ENCODE measurements around the gene RRP12. TPM values are rescaled to one million over a fixed set of nuclear protein-coding genes. Genes with fewer than 3 reads are reported as not detected.

The RRP12 gene
- total RNA-seq, 2 donors from 2014 or later = 17.7 to 29.3 TPM

DNA sequence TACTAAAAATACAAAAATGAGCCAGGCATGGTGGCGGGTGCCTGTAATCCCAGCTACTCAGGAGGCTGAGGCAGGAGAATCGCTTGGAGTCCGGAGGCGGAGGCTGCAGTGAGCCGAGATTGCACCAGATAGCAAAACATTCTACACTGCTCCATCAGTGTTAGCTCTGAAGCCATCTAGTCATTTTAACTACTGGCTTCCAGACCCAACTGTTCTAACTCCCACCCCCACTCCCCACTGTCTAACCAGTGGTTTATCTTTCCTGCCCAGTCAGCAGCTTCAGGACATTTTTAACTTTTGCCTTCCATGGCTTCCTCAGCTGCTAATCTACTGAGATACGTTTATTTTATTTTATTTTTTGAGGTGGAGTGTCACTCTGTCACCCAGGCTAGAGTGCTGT, 88.2 kb downstream of the RRP12 start:
- ATAC-seq (ENCODE audit: insufficient number of reproducible peaks, low FRiP score, low read depth) = no peak
- no peaks in the 10 kb centered on the region for H3K36me3 ChIP-seq

DNA sequence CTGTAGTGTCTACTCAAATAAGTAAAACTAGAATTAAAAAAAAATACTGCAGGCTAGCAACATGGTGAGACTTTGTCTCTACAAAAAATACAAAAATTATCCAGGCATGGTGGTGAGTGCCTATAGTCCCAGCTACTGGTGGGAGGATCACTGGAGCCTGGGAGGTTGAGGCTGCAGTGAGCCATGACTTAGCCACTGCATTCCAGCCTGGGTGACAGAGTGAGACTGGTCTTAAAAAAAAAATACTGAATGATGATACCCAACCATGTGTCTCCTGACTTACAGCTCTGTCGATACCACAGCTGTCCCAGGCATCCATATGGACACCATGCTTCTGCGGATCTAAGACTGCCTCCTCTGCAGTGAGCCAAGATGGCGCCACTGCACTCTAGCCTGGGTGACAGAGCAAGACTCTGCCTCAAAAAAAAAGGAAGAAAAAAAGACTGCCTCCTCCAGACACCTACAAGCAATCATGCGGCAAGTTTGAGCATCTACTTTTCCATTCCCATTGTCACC, 90.0 kb downstream of the RRP12 start:
- H3K27ac ChIP-seq = no peak overlapping the region
- H3K27me3 ChIP-seq (replicated peaks; ENCODE audit: insufficient read depth) = no peaks in the 10 kb centered on the region
- DNase-seq (ENCODE audit: low spot score) = no peak
- peaks cover 0 to 13% of the 10 kb centered on the region in 2 donors for H3K4me1 ChIP-seq (ENCODE audit: control insufficient read depth in 1 of 2, low read depth in 2 of 2)
- H3K36me3 ChIP-seq = no peaks in the 10 kb centered on the region
- H3K4me3 ChIP-seq = no peak overlapping the region
- TF ChIP-seq, protein P1, sequence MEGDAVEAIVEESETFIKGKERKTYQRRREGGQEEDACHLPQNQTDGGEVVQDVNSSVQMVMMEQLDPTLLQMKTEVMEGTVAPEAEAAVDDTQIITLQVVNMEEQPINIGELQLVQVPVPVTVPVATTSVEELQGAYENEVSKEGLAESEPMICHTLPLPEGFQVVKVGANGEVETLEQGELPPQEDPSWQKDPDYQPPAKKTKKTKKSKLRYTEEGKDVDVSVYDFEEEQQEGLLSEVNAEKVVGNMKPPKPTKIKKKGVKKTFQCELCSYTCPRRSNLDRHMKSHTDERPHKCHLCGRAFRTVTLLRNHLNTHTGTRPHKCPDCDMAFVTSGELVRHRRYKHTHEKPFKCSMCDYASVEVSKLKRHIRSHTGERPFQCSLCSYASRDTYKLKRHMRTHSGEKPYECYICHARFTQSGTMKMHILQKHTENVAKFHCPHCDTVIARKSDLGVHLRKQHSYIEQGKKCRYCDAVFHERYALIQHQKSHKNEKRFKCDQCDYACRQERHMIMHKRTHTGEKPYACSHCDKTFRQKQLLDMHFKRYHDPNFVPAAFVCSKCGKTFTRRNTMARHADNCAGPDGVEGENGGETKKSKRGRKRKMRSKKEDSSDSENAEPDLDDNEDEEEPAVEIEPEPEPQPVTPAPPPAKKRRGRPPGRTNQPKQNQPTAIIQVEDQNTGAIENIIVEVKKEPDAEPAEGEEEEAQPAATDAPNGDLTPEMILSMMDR (IDR thresholded peaks at IDR 0.05) = no peak
- no peaks in the 10 kb centered on the region for H3K9me3 ChIP-seq
- ATAC-seq (ENCODE audit: insufficient number of reproducible peaks, low FRiP score, low read depth) = no peak

More for the DNA sequence above, 88.2 kb downstream of the RRP12 start:
- no peaks in the 10 kb centered on the region for H3K9me3 ChIP-seq
- TF ChIP-seq, protein P1 (IDR thresholded peaks at IDR 0.05) = no peak
- no peak for DNase-seq (ENCODE audit: low spot score)
- no peak overlapping the region for H3K27ac ChIP-seq
- H3K27me3 ChIP-seq (replicated peaks; ENCODE audit: insufficient read depth) = no peaks in the 10 kb centered on the region
- H3K4me1 ChIP-seq (ENCODE audit: control insufficient read depth in 1 of 2, low read depth in 2 of 2) = peaks cover 0 to 8% of the 10 kb centered on the region in 2 donors
- H3K4me3 ChIP-seq = no peak overlapping the region

DNA sequence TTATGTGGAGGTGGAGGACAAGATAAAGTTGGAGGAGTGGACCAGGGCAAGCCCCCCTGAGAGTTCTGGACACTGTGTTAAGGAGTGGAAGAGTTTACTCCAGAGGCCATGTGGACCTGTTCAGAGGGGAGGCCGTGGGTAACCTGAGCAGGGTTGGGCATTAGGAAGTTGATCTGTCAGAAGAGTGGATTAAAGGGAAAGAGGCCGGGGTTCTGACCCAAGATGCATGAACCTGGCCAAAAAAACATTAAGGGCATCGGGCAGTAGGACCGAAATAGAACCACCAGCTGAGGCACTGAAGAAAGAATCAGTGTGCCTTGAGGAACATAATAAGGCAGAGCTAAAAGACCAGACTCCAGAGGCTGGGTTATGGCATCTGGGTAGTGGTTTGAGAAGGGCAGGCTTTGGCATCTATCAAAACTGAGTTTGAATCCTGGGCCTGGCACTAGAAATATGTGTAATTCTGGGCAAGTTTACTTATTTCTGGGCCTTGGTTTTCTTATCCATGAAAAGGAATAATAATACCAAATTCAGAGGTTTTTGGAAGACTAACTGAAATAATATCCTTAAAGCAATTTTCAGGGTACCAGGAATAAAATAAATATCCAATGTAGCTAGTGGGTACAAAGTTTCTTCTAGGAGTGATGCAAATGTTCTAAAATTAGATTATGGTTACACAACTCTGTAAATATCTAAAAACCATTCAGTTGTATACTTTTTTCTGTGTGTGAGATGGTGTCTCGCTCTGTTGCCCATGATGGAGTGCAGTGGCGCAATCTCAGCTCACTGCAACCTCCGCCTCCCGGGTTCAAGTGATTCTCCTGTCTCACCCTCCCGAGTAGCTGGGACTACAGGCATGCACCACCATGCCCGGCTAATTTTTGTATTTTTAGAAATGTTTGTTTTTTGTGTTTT, 93.0 kb downstream of the RRP12 start:
- ATAC-seq (ENCODE audit: insufficient number of reproducible peaks, low FRiP score, low read depth) (no peak), DNase-seq (ENCODE audit: low spot score) (no peak)
- no peaks in the 10 kb centered on the region for H3K9me3 ChIP-seq
- TF ChIP-seq, protein P1 (IDR thresholded peaks at IDR 0.05) = no peak
- peak overlapping the region in 1 of 2 donors; percentile 43 for H3K27ac ChIP-seq
- no peaks in the 10 kb centered on the region for H3K27me3 ChIP-seq (replicated peaks; ENCODE audit: insufficient read depth)
- no peaks in the 10 kb centered on the region for H3K36me3 ChIP-seq
- no peak overlapping the region for H3K4me3 ChIP-seq
- H3K4me1 ChIP-seq (ENCODE audit: control insufficient read depth in 1 of 2, low read depth in 2 of 2) = peaks cover 0 to 13% of the 10 kb centered on the region in 2 donors

DNA sequence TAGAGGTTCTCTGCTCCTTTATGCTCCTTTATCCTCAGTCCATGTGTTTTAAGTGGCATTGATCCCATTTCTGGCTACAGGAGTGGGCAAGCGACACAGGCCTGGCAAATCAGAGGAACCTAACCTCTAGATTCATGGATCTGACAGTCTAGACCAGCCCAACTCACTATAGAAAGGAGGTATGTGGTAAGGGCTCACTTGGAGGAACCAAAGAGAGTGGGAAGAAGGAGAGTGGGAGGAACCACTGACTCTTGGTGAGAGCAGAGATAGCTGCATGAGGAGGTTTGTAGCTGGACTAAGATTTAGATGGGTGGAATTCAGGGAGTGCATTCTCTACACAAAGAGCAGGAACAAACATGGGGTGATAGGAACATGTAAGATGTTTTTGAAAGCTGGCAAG, 93.7 kb downstream of the RRP12 start:
- DNase-seq (ENCODE audit: low spot score) (no peak), ATAC-seq (ENCODE audit: insufficient number of reproducible peaks, low FRiP score, low read depth) (no peak)
- Histone ChIP-seq H3K4me1 (ENCODE audit: control insufficient read depth in 1 of 2, low read depth in 2 of 2) (peaks cover 0 to 13% of the 10 kb centered on the region in 2 donors), H3K27ac (no peak overlapping the region), H3K27me3 (replicated peaks; ENCODE audit: insufficient read depth) (no peaks in the 10 kb centered on the region), H3K9me3 (no peaks in the 10 kb centered on the region), H3K4me3 (no peak overlapping the region), H3K36me3 (no peaks in the 10 kb centered on the region)
- TF ChIP-seq, protein P1 (IDR thresholded peaks at IDR 0.05) = no peak

Other genes with a start within 250 kb of the RRP12 start
- under 1 TPM; 0.14 to 0.35 TPM for gene SLIT1, start 215.4 kb downstream of the RRP12 start, total RNA-seq
- gene ARHGAP19, start 108.7 kb downstream of the RRP12 start, total RNA-seq = 10 to 100 TPM in 1 of 2 donors, 1 to 10 TPM in 1; 3.5 to 27.1 TPM
- gene FRAT1, start 82.1 kb downstream of the RRP12 start, total RNA-seq = 10 to 100 TPM in 1 of 2 donors, 1 to 10 TPM in 1; 4.6 to 11.6 TPM
- gene FRAT2, start 66.6 kb downstream of the RRP12 start, total RNA-seq = 10 to 100 TPM in 1 of 2 donors, 1 to 10 TPM in 1; 8.3 to 15.0 TPM
- 100 to 1,000 TPM; 199 to 231 TPM for gene PGAM1, start 24.9 kb upstream of the RRP12 start, total RNA-seq
- gene EXOSC1, start 44.7 kb upstream of the RRP12 start, total RNA-seq = 10 to 100 TPM; 23.4 to 38.0 TPM
- gene ZDHHC16, start 44.8 kb upstream of the RRP12 start, total RNA-seq = 10 to 100 TPM; 23.4 to 31.7 TPM
- 100 to 1,000 TPM in 1 of 2 donors, 10 to 100 TPM in 1; 46.8 to 108 TPM for gene MMS19, start 97.1 kb upstream of the RRP12 start, total RNA-seq
- 10 to 100 TPM; 10.2 to 20.4 TPM for gene UBTD1, start 97.6 kb upstream of the RRP12 start, total RNA-seq
- 1 to 10 TPM in 1 of 2 donors, not detected in 1; 1.9 TPM for gene ANKRD2, start 171.4 kb upstream of the RRP12 start, total RNA-seq
- gene HOGA1, start 183.0 kb upstream of the RRP12 start, total RNA-seq = 10 to 100 TPM in 1 of 2 donors, 1 to 10 TPM in 1; 7.0 to 12.3 TPM
- gene C10orf62, start 188.4 kb upstream of the RRP12 start, total RNA-seq = 1 to 10 TPM in 1 of 2 donors, not detected in 1; 1.2 TPM
- 1 to 10 TPM; 3.5 to 6.6 TPM for gene MORN4, start 232.2 kb upstream of the RRP12 start, total RNA-seq
- 10 to 100 TPM; 18.0 to 22.9 TPM for gene PI4K2A, start 239.3 kb upstream of the RRP12 start, total RNA-seq